ENCODE data around the gene MT1M.
"Not testable (repeated sequence)": the region's sequence is repeated elsewhere in the genome, so short reads cannot be mapped to it uniquely, and the experiment has no call there.

The MT1M gene

GRCh38 chr16:56649820-56650219 lies 17.4 kb downstream of the MT1M start:
- DNase-seq (ENCODE audit: low read depth), result no peak

GRCh38 chr16:56651586-56651985 lies 19.1 kb downstream of the MT1M start, which contains the start of gene MT1B:
TSS of gene MT1B (plus strand) at chr16:56651886. CDS start at chr16:56651954, 68 bp downstream.
- no peak for DNase-seq (ENCODE audit: low read depth)

GRCh38 chr16:56652600-56652999 lies 20.1 kb downstream of the MT1M start:
- DNase-seq (ENCODE audit: low read depth), result no peak

- DNase-seq (ENCODE audit: low read depth), result no peak
Measured at GRCh38 chr16:56653218-56653617, 20.8 kb downstream of the MT1M start.

GRCh38 chr16:56657555-56658326 lies 25.3 kb downstream of the MT1M start, which contains the start of gene MT1F:
TSS of gene MT1F (plus strand) at chr16:56657959. CDS start at chr16:56658059, 100 bp downstream.
- DNase-seq (ENCODE audit: low read depth), result no peak

GRCh38 chr16:56658327-56658875 lies 25.9 kb downstream of the MT1M start:
- DNase-seq (ENCODE audit: low read depth), result no peak

- no peak for DNase-seq (ENCODE audit: low read depth)
Measured at GRCh38 chr16:56662357-56663354, 30.2 kb downstream of the MT1M start.

GRCh38 chr16:56664506-56664905 lies 32.0 kb downstream of the MT1M start:
- DNase-seq (ENCODE audit: low read depth), result no peak

- DNase-seq (ENCODE audit: low read depth), result not testable (repeated sequence)
Measured at GRCh38 chr16:56665286-56666261, 33.1 kb downstream of the MT1M start.

- DNase-seq (ENCODE audit: low read depth), result no peak
Measured at GRCh38 chr16:56667581-56668571, 35.4 kb downstream of the MT1M start, which contains the start of gene MT1G. TSS of gene MT1G (minus strand) at chr16:56668065. CDS start at chr16:56667993, 72 bp downstream.

- DNase-seq (ENCODE audit: low read depth), result no peak
Measured at GRCh38 chr16:56669005-56669839, 36.8 kb downstream of the MT1M start, which contains the start of gene MT1H. TSS of gene MT1H (plus strand) at chr16:56669814. CDS start at chr16:56669885, 71 bp downstream.

GRCh38 chr16:56669840-56670619 lies 37.6 kb downstream of the MT1M start:
- no peak for DNase-seq (ENCODE audit: low read depth)

- no peak for DNase-seq (ENCODE audit: low read depth)
Measured at GRCh38 chr16:56670620-56670934, 38.1 kb downstream of the MT1M start.

- DNase-seq (ENCODE audit: low read depth), result peak; percentile 49
Measured at GRCh38 chr16:56671691-56672090, 39.2 kb downstream of the MT1M start.

GRCh38 chr16:56672171-56672570 lies 39.7 kb downstream of the MT1M start:
- not testable (repeated sequence) for DNase-seq (ENCODE audit: low read depth)

- no peak for DNase-seq (ENCODE audit: low read depth)
Measured at GRCh38 chr16:56672761-56673536, 40.5 kb downstream of the MT1M start.

- peak; percentile 19 for DNase-seq (ENCODE audit: low read depth)
Measured at GRCh38 chr16:56673921-56674320, 41.5 kb downstream of the MT1M start.
